Daoy (cell line): ENCODE data around the gene SH3RF1. TPM values are rescaled to one million over a fixed set of nuclear protein-coding genes. Genes with fewer than 3 reads are reported as not detected.
"Not testable (repeated sequence)": the region's sequence is repeated elsewhere in the genome, so short reads cannot be mapped to it uniquely, and the experiment has no call there.

Experiments used
- DNase-seq: peaks from one replicate; pipeline ENCODE4 v3.0.0-alpha.2; 2015; ENCODE audit warnings: low read depth
- total RNA-seq: library from RNA; depleted of rRNA; stranded (reverse); fragments of >200 nt; shearing (Covaris generic); gene quantifications from 2 replicates; pipeline ENCODE4 v1.2.3, GENCODE V29; 2014

Gene SH3RF1
- total RNA-seq, 1 experiment from 2014 or later: 4.9 TPM

GRCh38 chr4:169277838-169278237, 7.1 kb upstream of the SH3RF1 start:
- not testable (repeated sequence) for DNase-seq

- no peak for DNase-seq
Measured at GRCh38 chr4:169275180-169275579, 4.4 kb upstream of the SH3RF1 start.

- DNase-seq: no peak
Measured at GRCh38 chr4:169274033-169274432, 3.3 kb upstream of the SH3RF1 start.

- peak; percentile 28 for DNase-seq
Measured at GRCh38 chr4:169272265-169272886, 1.6 kb upstream of the SH3RF1 start.

- DNase-seq: no peak
Measured at GRCh38 chr4:169271692-169272007, 894 bp upstream of the SH3RF1 start.

- peak; percentile 28 for DNase-seq
Measured at GRCh38 chr4:169269916-169270809, 593 bp downstream of the SH3RF1 start.

GRCh38 chr4:169268951-169269760, 1.6 kb downstream of the SH3RF1 start:
- DNase-seq: peak; percentile 14

GRCh38 chr4:169267070-169267469, 3.7 kb downstream of the SH3RF1 start:
- DNase-seq: no peak

GRCh38 chr4:169266661-169267060, 4.1 kb downstream of the SH3RF1 start:
- DNase-seq: no peak

- DNase-seq: no peak
Measured at GRCh38 chr4:169266081-169266480, 4.7 kb downstream of the SH3RF1 start.

GRCh38 chr4:169263791-169264392, 6.9 kb downstream of the SH3RF1 start:
- no peak for DNase-seq

- no peak for DNase-seq
Measured at GRCh38 chr4:169260217-169260866, 10.4 kb downstream of the SH3RF1 start.

- no peak for DNase-seq
Measured at GRCh38 chr4:169259271-169259670, 11.5 kb downstream of the SH3RF1 start.

- no peak for DNase-seq
Measured at GRCh38 chr4:169258141-169258540, 12.6 kb downstream of the SH3RF1 start.

GRCh38 chr4:169256856-169257761, 13.6 kb downstream of the SH3RF1 start:
- no peak for DNase-seq

GRCh38 chr4:169256101-169256612, 14.6 kb downstream of the SH3RF1 start:
- no peak for DNase-seq

- peak; percentile 70 for DNase-seq
Measured at GRCh38 chr4:169254546-169254983, 16.2 kb downstream of the SH3RF1 start.

GRCh38 chr4:169253904-169254303, 16.9 kb downstream of the SH3RF1 start:
- DNase-seq: peak; percentile 66

- no peak for DNase-seq
Measured at GRCh38 chr4:169253113-169253671, 17.6 kb downstream of the SH3RF1 start.
